Neural cell (in vitro differentiated cells): ENCODE data around the gene GLCE. TPM values are rescaled to one million over a fixed set of nuclear protein-coding genes. Genes with fewer than 3 reads are reported as not detected.

Experiments used
- H2AFZ ChIP-seq: fragments of 200-600, 300-800 bp; sonication (generic), shearing (Covaris generic); 2 replicates; pipeline ENCODE4 v1.6.0; 2014; ENCODE audit warnings: low read depth, mild to moderate bottlenecking, antibody characterized with exemption, low read length, moderate library complexity
- H3F3A ChIP-seq: fragments of 200-600 bp; shearing (Covaris generic); 2 replicates; pipeline ENCODE4 v1.6.1; 2016; ENCODE audit warnings: mild to moderate bottlenecking, moderate library complexity, mixed read lengths, antibody characterized with exemption, low read length; ENCODE audit not compliant: insufficient read depth, poor library complexity, severe bottlenecking
- H3K27ac ChIP-seq: fragments of 200-600, 300-800 bp; sonication (generic), shearing (Covaris generic); 2 replicates; pipeline ENCODE4 v1.5.1; 2014; ENCODE audit warnings: mild to moderate bottlenecking, low read length, moderate library complexity
- H3K27me3 ChIP-seq: fragments of 300-800, 200-600 bp; sonication (generic), shearing (Covaris generic); 2 replicates; pipeline ENCODE4 v1.6.0; 2014; ENCODE audit warnings: mild to moderate bottlenecking, low read depth, low read length, moderate library complexity; ENCODE audit not compliant: insufficient read depth
- H3K36me3 ChIP-seq: fragments of 300-800, 200-600 bp; sonication (generic), shearing (Covaris generic); 2 replicates; pipeline ENCODE4 v1.5.1; 2014; ENCODE audit warnings: mild to moderate bottlenecking, antibody characterized with exemption, low read length, moderate library complexity; ENCODE audit not compliant: insufficient read depth
- H3K4me2 ChIP-seq: fragments of 300-800, 200-600 bp; sonication (generic), shearing (Covaris generic); 2 replicates; pipeline ENCODE4 v1.6.0; 2014; ENCODE audit warnings: mild to moderate bottlenecking, low read length
- H3K4me3 ChIP-seq: fragments of 300-800, 200-600 bp; sonication (generic), shearing (Covaris generic); 2 replicates; pipeline ENCODE4 v1.5.1; 2014; ENCODE audit warnings: mild to moderate bottlenecking, low read length, moderate library complexity
- H3K79me2 ChIP-seq: fragments of 200-600 bp; shearing (Covaris generic); replicated peaks from 2 replicates; pipeline ENCODE4 v1.6.0; 2014; ENCODE audit warnings: mild to moderate bottlenecking, low read length, moderate library complexity; ENCODE audit not compliant: insufficient read depth
- H3K9ac ChIP-seq: fragments of 300-800, 200-600 bp; sonication (generic), shearing (Covaris generic); 2 replicates; pipeline ENCODE4 v1.6.1; 2016; ENCODE audit warnings: mild to moderate bottlenecking, low read length, mixed read lengths
- H3K9me2 ChIP-seq: fragments of 200-600 bp; shearing (Covaris generic); 2 replicates; pipeline ENCODE4 v1.6.1; 2016; ENCODE audit warnings: mild to moderate bottlenecking, low read length, mixed read lengths; ENCODE audit not compliant: insufficient read depth
- H3K9me3 ChIP-seq: fragments of 200-600, 300-800 bp; sonication (generic), shearing (Covaris generic); 2 replicates; pipeline ENCODE4 v1.6.1; 2016; ENCODE audit warnings: mild to moderate bottlenecking, mixed run types, low read length, moderate library complexity, mixed read lengths
- H4K20me1 ChIP-seq: fragments of 200-600 bp; shearing (Covaris generic); 2 replicates; pipeline ENCODE4 v1.6.1; 2016; ENCODE audit warnings: mild to moderate bottlenecking, mixed run types; ENCODE audit not compliant: insufficient read depth
- EP300 ChIP-seq: fragments of 450-650 bp; conservative IDR thresholded peaks from 2 replicates; pipeline ENCODE4 v1.6.1; 2014; ENCODE audit warnings: antibody characterized with exemption, mild to moderate bottlenecking, moderate library complexity; ENCODE audit not compliant: poor library complexity, severe bottlenecking
- EZH2 ChIP-seq: fragments of 200-600, 300-800 bp; shearing (Covaris generic), sonication (generic); IDR thresholded peaks from 2 replicates; pipeline ENCODE4 v1.6.1; 2014; ENCODE audit warnings: antibody characterized with exemption, low read length, borderline replicate concordance, mild to moderate bottlenecking; ENCODE audit not compliant: insufficient read depth, poor library complexity, severe bottlenecking
- MXI1 ChIP-seq: fragments of 450-650 bp; conservative IDR thresholded peaks from 2 replicates; pipeline ENCODE4 v1.6.1; 2014; ENCODE audit warnings: antibody characterized with exemption, mild to moderate bottlenecking; ENCODE audit not compliant: poor library complexity, severe bottlenecking
- POLR2AphosphoS5 ChIP-seq: IDR thresholded peaks from 2 replicates; pipeline ENCODE4 v1.6.1; 2012
- RAD21 ChIP-seq: fragments of 450-650 bp; conservative IDR thresholded peaks from 2 replicates; pipeline ENCODE4 v1.6.1; 2014; ENCODE audit warnings: antibody characterized with exemption, mild to moderate bottlenecking, moderate library complexity
- SMC3 ChIP-seq: fragments of 450-650 bp; conservative IDR thresholded peaks from 2 replicates; pipeline ENCODE4 v1.6.1; 2014; ENCODE audit warnings: antibody characterized with exemption, mild to moderate bottlenecking, moderate library complexity; ENCODE audit not compliant: poor library complexity
- TAF1 ChIP-seq: IDR thresholded peaks from 2 replicates; pipeline ENCODE4 v1.6.1; 2012; ENCODE audit warnings: low read depth
- polyA plus RNA-seq: library from polyadenylated mRNA; depleted of rRNA; stranded (reverse); fragments of >200 nt; gene quantifications from 2 replicates; pipeline ENCODE4 v1.2.3, GENCODE V29; 2014
- TF ChIP-seq, protein P1 (sequence below): IDR thresholded peaks from 2 replicates; pipeline ENCODE4 v1.6.1; 2012; ENCODE audit warnings: borderline replicate concordance
- TF ChIP-seq, protein P2 (sequence below): fragments of 450-650 bp; IDR thresholded peaks from 2 replicates; pipeline ENCODE4 v1.5.1; 2014; ENCODE audit warnings: antibody characterized with exemption, mild to moderate bottlenecking, moderate library complexity; ENCODE audit not compliant: poor library complexity, severe bottlenecking

Gene GLCE
- polyA plus RNA-seq, 1 donor from 2014 or later = 31.5 TPM

DNA sequence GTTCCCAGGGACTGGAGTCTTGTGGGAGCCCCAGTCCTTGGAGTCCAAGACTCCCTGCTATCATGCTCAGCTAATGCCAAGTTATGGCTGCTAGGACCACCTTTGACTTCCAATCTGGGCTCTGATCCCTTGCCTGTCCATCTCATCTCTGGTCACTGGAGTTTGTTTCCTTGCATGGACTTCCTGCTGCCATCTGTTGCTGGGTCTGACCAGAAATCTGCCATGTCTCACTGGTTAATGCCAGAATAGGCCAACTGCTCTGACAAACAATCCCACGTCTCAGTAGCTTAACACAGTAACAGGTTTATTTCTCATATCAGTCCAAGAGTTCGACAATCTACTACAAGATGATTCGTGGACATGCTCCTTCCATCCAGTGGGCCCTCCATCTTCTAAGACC, 10.1 kb upstream of the GLCE start:
- Histone ChIP-seq H2AFZ (no peak overlapping the region), H3K27me3 (no peaks in the 10 kb centered on the region), H3K9me3 (no peaks in the 10 kb centered on the region), H3K27ac (no peak overlapping the region), H3K36me3 (no peaks in the 10 kb centered on the region), H3K79me2 (no peaks in the 10 kb centered on the region), H3F3A (no peaks in the 10 kb centered on the region), H3K4me3 (no peak overlapping the region), H3K9me2 (no peaks in the 10 kb centered on the region), H3K4me2 (no peak overlapping the region), H4K20me1 (no peaks in the 10 kb centered on the region), H3K9ac (no peak overlapping the region)
- TF ChIP-seq RAD21 = no peak
- TF ChIP-seq MXI1 = no peak
- no peak for TF ChIP-seq SMC3
- TF ChIP-seq TAF1 = no peak
- TF ChIP-seq, protein P1, sequence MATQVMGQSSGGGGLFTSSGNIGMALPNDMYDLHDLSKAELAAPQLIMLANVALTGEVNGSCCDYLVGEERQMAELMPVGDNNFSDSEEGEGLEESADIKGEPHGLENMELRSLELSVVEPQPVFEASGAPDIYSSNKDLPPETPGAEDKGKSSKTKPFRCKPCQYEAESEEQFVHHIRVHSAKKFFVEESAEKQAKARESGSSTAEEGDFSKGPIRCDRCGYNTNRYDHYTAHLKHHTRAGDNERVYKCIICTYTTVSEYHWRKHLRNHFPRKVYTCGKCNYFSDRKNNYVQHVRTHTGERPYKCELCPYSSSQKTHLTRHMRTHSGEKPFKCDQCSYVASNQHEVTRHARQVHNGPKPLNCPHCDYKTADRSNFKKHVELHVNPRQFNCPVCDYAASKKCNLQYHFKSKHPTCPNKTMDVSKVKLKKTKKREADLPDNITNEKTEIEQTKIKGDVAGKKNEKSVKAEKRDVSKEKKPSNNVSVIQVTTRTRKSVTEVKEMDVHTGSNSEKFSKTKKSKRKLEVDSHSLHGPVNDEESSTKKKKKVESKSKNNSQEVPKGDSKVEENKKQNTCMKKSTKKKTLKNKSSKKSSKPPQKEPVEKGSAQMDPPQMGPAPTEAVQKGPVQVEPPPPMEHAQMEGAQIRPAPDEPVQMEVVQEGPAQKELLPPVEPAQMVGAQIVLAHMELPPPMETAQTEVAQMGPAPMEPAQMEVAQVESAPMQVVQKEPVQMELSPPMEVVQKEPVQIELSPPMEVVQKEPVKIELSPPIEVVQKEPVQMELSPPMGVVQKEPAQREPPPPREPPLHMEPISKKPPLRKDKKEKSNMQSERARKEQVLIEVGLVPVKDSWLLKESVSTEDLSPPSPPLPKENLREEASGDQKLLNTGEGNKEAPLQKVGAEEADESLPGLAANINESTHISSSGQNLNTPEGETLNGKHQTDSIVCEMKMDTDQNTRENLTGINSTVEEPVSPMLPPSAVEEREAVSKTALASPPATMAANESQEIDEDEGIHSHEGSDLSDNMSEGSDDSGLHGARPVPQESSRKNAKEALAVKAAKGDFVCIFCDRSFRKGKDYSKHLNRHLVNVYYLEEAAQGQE = no peak
- TF ChIP-seq EZH2 = no peak
- TF ChIP-seq POLR2AphosphoS5 = no peak

DNA sequence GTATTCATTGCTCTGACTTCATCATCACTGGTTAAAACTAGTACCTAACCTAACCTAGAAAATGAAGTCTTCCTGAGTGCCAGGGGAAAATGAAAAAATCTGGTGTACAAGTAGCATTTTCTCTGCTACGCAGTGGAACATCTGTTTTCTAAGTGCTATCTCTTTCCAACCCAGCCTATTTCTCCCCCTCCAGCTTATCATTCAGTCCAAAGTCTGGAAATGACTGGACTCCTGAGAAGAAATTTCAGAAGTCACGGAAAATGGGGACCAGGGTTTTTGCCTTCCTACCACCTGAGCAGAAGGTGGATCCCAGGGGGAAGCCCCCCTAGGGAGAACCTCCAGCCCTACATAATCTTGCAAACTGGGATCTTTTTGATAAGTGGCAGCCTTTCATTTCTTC, 9.6 kb upstream of the GLCE start:
- TF ChIP-seq SMC3 = no peak
- no peak for TF ChIP-seq TAF1
- TF ChIP-seq, protein P1 = no peak
- no peaks in the 10 kb centered on the region for H3K9me2 ChIP-seq

DNA sequence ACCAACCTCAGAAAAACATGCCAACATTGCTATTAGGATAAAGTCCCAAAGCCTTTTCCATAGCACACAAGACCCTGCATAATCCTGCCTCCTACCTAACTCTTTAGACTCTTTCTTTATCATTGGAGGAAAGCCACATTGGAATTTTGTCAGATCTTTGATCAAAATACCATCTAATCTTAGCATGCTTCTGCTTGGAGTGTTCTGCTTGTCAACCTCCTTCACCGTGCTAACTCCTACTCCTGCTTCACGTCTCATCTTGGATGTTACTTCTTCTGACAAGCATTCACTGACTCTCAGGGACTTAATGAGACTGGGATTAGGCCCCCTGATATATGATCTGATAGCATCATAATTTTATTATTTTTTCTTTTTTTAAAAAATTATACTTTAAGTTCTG, 7.4 kb upstream of the GLCE start:
- no peaks in the 10 kb centered on the region for H3K9me2 ChIP-seq
- no peaks in the 10 kb centered on the region for H3K79me2 ChIP-seq
- TF ChIP-seq POLR2AphosphoS5 (no peak), RAD21 (no peak), MXI1 (no peak), EP300 (no peak), TAF1 (no peak), SMC3 (no peak), EZH2 (no peak)
- TF ChIP-seq, protein P1 = no peak
- TF ChIP-seq, protein P2, sequence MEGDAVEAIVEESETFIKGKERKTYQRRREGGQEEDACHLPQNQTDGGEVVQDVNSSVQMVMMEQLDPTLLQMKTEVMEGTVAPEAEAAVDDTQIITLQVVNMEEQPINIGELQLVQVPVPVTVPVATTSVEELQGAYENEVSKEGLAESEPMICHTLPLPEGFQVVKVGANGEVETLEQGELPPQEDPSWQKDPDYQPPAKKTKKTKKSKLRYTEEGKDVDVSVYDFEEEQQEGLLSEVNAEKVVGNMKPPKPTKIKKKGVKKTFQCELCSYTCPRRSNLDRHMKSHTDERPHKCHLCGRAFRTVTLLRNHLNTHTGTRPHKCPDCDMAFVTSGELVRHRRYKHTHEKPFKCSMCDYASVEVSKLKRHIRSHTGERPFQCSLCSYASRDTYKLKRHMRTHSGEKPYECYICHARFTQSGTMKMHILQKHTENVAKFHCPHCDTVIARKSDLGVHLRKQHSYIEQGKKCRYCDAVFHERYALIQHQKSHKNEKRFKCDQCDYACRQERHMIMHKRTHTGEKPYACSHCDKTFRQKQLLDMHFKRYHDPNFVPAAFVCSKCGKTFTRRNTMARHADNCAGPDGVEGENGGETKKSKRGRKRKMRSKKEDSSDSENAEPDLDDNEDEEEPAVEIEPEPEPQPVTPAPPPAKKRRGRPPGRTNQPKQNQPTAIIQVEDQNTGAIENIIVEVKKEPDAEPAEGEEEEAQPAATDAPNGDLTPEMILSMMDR = no peak
- no peak overlapping the region for H3K4me2 ChIP-seq
- no peaks in the 10 kb centered on the region for H3F3A ChIP-seq
- H3K9me3 ChIP-seq = no peaks in the 10 kb centered on the region
- no peaks in the 10 kb centered on the region for H4K20me1 ChIP-seq
- no peaks in the 10 kb centered on the region for H3K36me3 ChIP-seq
- no peak overlapping the region for H3K4me3 ChIP-seq
- H3K27ac ChIP-seq = no peak overlapping the region
- H3K27me3 ChIP-seq = no peaks in the 10 kb centered on the region
- no peak overlapping the region for H2AFZ ChIP-seq
- H3K9ac ChIP-seq = no peak overlapping the region

More for the DNA sequence above, 9.6 kb upstream of the GLCE start:
- no peaks in the 10 kb centered on the region for H3F3A ChIP-seq
- H3K4me3 ChIP-seq = no peak overlapping the region
- no peaks in the 10 kb centered on the region for H3K36me3 ChIP-seq
- H3K27me3 ChIP-seq = no peaks in the 10 kb centered on the region
- H3K4me2 ChIP-seq = no peak overlapping the region
- H2AFZ ChIP-seq = no peak overlapping the region
- H3K9ac ChIP-seq = no peak overlapping the region
- no peaks in the 10 kb centered on the region for H4K20me1 ChIP-seq
- H3K27ac ChIP-seq = no peak overlapping the region
- H3K79me2 ChIP-seq = no peaks in the 10 kb centered on the region
- no peaks in the 10 kb centered on the region for H3K9me3 ChIP-seq
